Muscle of arm (tissue), 12 donors: ENCODE results near the gene CA4. TPM values are rescaled to one million over a fixed set of nuclear protein-coding genes. Genes with fewer than 3 reads are reported as not detected.

Experiments used
- DNase-seq: peaks from one replicate; pipeline ENCODE4 v3.0.0-alpha.2; 2013
- polyA plus RNA-seq, 12 donors: library from polyadenylated mRNA; unstranded; fragments of 120-200 nt; gene quantifications; one replicate each; pipeline ENCODE4 v1.2.1, GENCODE V29; 2013; ENCODE audit not compliant: insufficient read length in 12 of 12

Gene CA4
- polyA plus RNA-seq, 12 donors = 2.5 to 10.2 (median 7.1) TPM; not detected in 2

DNA sequence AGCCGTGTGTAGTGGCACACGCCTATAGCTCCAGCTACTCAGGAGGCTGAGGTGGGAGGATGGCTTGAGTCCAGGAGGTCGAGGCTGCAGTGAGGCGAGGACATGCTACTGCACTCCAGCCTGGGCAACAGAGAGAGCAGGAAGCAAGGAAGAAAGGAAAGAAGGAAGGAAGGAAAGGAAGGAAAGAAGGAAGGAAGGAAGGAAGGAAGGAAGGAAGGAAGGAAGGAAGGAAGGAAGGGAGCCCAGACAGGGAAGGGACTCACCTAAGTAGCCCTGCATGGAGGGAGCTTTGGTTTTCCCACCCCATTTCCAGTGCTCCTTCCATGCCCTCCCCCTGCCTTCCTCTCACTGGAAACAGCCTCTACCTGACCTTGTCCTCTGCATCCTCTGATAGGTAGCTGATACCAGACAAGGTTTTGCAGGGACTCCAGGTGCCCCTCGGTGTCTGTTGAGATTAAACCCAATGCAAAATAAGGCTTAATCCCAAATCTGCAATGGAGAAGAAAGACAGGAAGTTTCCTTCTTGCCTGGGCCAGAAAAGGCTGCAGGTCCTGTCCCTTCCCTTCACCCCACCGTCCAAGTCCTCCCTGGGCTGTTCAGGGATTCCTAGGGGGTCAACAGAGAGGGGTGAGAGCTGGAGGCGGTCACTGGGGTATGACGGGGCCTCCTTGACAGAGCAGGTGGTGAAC, 21.5 kb upstream of the CA4 start:
- DNase-seq = no peak

DNA sequence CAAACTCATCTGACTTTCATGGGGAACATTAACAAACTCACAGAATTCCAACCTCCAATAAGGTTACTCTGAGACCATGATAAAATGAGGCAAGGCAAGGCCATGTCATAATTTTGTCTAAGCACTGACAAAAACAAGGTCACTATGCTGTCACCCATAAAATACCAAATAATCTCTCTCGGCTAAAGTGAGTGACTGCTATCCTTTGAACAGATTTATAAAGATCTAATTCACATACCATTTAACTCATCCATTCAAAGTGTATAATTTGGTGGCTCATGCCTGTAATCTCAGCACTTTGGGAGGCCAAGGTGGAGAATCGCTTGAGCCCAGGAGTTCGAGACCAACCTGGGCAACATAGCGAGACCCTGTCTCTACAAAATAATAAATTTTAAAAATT, 20.6 kb upstream of the CA4 start:
- DNase-seq = no peak

DNA sequence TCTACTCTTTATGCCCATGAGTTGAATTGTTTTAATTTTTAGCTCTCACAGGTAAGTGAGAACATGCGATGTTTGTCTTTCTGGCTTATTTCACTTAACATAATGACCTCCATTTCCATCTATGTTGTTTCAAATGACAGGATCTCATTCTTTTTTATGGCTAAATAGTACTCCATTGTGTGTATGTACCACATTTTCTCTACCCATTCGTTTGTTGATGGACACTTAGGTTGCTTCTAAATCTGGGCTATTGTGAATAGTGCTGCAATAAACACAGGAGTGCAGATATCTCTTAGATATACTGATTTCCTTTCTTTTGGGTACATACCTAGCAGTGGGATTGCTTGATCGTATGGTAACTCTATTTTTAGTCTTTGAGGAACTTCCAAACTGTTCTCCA, 19.3 kb upstream of the CA4 start:
- no peak for DNase-seq

DNA sequence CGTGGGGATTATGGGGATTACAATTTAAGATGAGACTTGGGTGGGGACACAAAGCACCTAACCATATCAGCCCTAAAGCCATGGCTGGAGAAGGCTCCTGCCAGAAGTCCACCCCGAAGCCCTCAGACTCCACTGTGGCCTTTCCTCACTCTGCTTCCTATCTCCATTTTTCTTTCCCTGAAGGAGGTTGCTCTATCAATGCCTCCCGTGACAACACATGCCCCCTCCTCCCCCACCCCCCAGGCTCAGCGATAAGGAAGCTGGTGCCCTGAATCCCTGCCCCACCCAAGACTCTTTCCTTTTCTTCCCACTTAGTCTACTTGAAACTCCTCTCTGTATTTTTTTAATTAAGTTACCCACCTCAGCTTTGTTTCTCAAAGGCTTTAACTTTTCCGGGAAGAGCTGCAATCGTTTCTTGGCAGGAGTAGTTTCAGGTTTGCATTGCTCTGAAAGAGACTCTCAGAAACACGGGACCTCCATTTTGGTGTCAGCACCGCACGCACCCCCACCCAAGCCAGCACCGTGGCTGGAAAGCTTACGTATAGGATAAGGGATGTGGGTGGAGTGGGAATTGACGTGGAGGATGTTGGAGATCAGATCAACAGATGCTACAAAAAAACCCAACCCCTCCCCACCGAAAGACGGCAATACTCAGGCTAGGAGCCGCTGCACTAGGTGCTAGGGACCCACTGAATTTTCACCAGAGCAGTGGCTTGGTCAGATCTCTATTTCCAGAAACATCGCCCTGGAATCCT, 15.2 kb upstream of the CA4 start:
- DNase-seq = no peak

DNA sequence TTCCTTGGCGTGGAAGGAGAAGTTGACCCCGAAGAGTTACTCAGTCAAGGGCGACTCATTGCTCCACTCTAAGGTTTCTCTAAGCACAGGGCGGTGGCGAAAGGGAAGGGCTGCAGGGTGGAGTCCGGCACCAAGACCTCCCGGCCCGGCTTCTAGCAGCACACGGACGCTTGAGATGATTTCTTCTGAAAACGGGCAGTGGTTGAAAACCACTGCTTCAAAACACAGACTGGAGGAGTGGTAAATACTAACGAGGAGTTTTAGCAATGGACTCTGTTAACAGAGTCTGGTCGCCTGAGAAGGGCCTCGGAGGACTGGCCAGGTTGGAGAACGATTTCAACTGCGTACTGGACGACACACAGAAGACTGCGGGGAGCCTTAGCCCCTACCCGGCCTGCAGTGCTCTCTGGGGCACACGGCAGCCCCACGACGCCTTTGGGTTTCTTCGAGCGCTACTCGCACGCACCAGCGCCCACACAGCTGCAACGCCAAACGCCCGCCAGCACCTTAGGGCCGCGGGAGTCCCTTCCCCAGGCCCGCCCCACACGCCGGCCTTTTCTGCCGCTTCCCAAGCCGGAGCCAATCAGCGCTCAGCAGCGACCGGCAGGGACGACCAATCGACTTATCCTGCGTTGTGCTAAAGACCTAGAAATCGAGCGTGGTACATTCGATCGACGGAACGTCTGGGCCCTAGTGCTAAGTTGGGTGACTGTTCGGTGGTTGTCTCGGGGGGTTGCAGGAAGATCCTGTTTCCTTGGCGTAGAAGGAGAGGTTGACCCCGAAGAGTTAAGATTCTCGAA, 14.4 kb upstream of the CA4 start:
- peak; percentile 75 for DNase-seq

DNA sequence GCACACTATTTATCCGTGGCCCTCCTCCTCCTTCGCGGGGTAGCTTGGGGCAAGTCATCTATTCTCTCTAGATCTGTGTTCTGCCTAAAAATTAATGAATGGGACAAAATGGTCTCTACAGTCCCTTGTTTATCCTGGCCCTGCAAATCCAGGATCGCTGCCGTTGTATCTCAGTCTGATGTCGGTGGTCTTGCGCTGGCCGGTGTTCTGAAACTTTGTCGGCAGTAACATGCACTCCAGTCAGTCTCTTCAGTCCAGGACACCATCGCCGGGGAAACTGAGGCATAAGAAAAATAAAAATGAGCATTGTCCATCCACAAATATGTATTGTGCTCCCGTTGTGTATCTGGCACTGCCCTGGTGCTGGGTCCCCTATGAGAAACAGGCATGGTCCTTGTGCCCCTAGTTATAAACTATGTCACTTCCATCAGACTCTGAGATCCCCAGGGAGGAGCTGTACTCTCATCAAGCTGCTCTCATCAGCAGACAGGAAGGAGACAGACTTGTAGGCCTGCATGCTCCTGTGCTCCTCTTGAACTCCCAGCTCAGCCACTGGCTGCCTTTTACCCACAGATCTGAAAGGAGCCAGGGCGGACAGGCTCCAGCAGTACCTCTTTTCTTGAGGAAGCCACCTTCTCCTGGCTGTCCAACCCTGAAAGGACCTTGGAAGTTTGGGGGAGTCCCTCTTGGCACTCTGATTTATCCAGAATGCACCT, 13.7 kb upstream of the CA4 start:
- DNase-seq = no peak

DNA sequence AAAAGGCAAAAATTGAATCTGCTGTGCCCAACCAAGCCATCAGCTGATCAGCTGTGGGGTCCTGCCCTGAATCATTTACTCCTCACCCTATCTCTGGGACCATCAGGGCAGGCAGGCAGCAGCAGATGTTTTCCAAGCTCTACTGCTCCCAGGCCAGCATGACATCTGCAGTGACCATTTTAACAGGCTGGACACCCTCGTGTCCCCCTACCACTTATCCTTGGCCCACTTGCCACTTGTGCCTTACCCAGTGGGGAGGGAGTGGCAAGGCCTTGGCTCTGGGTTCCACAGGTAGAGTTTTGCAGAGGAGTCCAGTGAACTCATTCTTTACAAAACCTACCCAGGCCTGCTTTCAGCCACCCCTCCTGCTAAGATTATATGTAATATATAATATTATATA, 12.0 kb upstream of the CA4 start:
- DNase-seq = no peak

DNA sequence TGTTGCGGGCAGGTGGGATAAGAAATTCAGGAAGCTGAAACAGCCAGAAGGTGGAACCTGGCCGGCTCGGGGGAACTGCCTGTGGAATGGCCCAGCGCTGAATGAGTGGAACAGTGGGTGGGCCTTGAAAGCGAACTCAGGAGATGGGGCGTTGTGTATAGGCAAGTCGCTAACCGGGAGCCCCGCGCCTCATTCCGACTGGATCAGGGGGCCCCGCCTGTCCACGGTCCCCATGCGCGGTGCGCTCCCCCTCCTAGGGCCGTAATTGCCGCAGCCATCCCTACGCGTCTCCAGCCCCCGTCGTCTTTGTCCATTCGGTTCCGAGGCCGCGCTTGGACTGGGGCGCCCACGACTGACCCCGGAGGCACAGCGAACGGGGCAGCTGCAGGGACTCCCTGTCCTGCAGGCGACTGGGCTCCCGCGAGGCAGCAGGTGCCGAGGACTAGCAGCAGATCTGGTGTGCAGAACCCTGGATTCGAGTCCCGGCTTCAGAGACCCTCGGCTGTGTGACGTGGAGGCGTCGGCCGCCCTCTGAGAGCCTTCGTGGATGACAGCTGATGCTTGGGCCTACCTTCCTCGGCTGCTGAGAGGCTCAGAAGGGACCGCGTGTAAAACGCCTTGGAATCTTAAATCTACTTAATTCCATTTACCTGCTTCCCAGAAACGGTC, 10.9 kb upstream of the CA4 start:
- DNase-seq = no peak

DNA sequence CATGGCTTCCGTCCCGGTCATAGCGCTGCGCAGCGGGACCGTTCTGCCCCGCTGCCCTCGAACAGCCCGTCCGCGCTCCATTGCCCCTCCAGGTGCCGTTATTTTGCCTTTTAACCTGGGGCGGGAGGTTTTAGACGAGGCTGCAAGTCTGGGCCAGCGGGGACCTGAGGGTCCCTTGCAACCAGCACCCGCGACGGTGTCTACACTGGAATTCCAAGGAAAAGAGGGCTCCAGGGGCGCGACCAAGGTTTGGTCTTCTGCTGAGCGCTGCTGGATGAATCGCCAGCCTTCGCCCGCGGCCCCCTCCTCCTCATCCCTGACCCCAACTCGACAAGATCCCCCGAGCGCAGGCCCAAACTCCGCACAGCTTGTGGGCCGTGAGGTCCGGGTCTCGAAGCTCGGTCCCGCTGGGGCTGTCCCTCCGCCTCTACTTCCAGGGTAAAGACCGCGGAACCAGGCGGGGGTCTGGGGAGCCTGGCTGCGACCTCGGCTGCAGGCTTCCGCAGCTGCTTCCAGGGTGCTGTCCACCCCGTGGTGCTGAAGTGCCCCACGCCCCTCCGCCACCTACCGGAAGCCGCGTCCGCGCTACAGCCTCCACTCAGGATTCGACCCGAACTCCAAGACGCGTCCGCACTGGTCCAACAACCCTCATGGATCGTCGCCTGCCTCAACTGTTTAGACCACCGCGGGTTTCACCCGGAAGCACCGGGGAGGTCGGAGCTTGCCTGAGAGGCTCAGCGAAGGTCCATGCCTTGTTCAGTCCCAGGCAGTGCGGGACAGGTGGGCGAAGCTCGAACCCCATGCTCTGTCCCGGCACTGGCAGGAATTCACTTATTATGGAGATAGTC, 10.1 kb upstream of the CA4 start:
- DNase-seq = peak; percentile 78

DNA sequence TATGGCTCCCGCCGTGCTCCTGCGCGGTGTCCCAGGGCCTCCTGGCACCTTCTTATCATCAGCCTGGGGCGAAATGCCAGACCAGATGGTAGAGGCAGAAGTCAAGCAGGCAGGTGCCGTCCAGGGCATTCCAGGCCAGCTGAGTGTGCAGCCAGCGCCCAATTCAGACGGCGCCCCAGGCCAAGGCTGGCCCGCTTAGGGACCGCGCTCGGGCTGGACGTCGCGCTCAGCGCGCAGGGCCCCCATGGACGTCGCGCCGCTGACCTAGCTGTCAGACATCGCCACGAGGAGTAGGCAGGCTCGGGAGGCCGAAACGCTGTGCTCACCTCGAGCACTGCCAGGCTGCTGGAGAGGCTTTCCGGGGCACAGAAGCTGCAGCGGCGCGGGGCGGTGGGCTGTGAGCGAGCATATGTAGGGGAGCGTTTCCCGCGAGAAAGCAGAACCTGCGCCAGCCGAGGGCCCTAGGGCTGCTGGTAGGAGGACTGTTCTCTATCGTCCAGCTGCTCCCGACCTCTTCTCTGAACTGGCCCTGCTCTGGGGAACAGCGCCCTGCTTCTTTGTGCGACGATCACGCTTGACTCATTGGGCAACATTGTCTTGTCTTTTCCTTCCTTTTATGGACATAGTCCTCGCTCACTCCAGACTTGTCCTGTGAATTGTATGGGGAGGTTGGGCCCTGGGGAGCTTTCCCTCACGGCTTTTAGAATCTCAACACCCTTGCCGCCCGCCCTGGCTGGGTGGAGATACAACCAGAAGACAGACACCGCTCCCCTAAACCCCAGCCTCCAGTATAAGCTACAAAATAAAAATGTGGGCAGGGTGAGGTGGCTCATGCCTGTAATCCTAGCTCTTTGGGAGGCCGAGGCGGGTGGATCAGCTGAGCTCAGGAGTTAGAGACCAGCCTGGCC, 8.4 kb upstream of the CA4 start:
- DNase-seq = no peak

DNA sequence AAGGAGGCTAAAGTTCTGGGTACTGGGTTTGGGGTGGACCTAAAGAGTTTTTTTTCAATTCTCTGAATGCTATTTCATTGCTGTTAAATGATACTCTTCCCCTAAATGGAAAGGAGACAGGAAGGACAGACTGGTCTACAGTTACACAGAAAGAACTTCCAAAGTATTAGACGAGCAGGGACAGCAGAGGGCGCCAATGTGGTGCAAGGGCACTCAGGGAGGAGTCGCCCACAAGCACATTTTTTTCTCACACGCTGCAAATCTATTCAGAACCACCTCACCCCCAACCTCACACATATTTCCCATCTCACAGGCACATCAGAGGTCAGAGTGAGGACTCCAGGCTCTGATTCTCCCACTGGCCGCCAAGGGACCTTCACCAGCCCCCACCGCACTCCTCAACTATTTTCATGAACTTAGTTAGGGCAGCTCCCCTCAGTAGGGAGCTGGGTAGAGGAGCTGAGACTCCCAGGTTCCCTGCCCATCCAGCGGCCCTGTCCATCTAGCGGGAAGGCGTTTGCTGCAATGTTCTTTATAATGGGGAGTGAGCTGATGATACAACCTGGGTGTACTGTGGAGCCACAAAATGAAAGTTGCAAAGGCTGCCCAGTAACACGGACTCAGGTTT, 6.8 kb upstream of the CA4 start:
- peak; percentile 74 for DNase-seq

DNA sequence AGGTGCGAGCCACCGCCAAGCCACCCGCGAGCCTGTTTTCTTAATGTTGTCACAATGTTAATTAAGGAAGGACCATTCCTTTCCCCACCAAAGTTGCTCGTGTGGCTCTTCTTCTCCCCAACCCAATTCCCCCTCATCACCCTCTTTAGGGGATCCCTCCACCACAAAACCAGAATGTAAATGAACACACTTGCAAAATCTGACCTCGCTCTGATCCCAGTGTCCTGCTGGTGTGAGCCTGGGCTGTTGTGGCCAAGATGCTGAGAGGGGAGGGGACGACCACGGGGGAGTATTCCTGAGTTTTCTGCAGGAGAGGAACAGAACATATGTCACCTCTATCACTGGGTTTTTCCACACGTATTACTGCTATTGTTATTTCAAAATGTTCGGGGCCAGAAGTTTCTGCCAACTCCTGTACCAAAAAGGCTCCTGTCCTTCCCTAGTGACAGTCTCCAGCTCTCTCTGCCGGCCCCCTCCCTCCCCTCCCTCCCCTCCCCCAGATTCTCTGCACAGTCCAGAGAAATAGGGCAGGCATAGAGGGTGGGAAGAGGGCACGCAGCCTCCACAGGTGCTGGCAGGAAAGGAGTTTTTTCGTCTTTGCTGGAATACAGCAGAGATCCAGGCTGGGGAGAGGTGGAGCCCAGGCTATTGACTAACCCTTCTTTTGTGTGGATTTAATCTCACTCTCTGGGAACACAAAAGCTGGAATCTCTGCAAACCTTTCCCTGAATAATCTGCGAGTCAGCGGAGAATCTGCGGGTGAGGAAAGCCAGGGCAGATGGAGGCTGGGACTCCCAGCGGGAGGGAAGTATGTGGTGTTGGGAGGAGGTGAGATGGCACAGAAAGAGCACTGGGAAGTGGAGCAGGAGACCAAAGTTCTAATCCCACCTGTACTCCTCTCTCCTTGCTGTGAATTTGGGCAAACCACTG, 4.5 kb upstream of the CA4 start:
- DNase-seq = no peak

DNA sequence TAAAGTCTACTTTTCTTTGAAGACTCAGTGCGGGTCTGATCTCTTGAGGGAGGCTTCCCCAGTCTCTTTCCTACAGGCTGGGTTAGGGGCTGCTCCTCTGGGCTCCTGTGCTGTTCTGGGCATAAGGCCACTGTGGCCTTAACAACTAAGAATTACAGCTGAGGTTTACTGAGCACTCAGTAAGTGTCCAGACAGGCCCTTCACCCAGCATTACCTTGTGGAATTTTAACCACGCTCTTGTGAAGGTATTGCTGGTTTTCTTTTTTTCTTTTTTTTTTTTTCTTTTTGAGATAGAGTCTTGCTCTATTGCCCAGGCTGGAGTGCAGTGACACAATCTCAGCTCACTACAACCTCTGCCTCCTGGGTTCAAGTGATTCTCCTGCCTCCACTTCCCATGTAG, 3.6 kb upstream of the CA4 start:
- no peak for DNase-seq

DNA sequence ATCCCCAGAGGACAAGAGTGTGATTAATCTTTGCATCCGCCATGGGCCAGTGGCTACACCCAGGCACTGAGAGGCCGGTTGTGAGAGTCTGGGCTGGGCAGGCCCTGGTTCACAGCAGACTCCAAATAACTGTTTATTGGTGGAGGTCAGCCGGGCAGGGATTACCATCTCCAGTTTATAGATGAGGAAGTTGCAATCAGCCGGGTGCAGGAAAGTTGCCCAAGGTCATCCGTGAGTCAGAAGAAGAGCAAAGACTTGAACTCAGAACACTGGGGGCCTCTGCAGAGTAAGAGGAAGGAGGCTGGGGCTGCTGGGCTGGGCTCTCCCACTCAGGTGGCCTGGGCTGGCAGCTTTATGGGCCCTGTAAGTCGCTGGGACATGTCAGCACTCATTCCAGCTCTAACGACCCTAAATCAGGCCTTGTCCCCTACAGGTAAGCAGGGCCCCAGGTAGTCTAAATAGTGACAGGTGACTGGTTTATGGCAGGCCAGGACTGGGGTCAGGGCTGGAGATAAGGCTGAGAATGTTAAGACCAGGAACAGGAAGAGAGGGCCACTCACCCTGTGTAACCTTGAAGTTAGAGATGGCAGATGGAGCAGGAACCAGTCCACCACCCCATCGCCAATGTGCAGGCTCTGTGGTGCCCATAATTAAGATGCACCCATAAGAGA, 2.1 kb upstream of the CA4 start:
- DNase-seq = no peak

DNA sequence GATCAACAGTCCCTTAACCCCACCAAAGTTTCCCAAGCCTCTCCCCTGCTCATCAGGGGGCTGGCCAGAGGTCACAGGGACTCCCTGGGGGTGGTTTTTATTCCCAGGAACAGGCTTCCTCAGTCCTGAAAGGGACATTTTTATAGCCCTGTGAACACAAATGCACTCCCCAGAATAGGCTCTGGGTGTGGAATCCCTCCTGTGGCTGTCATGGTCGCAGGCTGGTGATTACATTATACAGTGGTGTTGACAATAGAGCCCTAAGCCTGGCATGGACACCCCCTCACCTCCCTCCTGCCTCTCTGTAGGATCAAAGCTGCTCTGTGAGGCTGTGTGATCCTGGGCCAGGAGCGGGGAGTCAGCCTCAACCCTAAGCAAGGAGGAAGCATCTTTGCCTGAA, 1.4 kb upstream of the CA4 start:
- no peak for DNase-seq

DNA sequence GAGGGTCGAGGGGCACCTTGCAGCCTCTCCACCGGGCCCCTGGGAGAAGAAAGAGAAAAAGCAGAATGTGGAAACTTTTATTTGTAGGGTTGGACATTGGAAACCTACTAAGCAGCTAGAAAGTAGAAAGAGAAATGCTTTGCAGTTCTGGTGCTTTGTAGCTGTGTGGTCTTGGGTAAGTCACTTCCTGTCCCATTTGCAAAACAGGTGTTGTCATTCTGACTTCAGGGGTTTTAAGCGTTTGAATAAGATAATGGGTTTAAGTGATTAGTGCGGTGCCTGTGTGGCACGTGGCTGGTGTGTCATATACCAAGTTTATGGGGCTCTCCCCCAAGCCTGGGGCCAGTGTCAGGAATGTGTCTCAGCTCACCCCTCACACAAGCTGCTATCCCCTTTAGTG, 1.6 kb downstream of the CA4 start:
- DNase-seq = no peak
